Adrenal gland (tissue), 12 donors: ENCODE measurements around the gene NUDT4B. TPM values are rescaled to one million over a fixed set of nuclear protein-coding genes. Genes with fewer than 3 reads are reported as not detected.
"Not testable (repeated sequence)": the region's sequence is repeated elsewhere in the genome, so short reads cannot be mapped to it uniquely, and the experiment has no call there.

Experiments
- DNase-seq, 7 donors: peaks; one replicate each; pipeline ENCODE4 v3.0.0-alpha.2; 2019 to 2020
- H3K27ac ChIP-seq, 5 donors: fragments of 200-600 bp; sonication (generic) in 4 of 5; 1 replicate in 3 of 5; 2 replicates in 2 of 5; pipeline versions ENCODE4 v1.5.1 to v1.8.0; 2016 to 2020; ENCODE audit warnings: mild to moderate bottlenecking in 1 of 5
- H3K27me3 ChIP-seq: fragments of 200-600 bp; 2 replicates; pipeline ENCODE4 v1.8.0; 2021
- H3K36me3 ChIP-seq, 2 donors: fragments of 200-600 bp; replicated peaks in 1 of 2; 1 replicate in 1 of 2; 2 replicates in 1 of 2; pipeline versions ENCODE4 v1.5.1 to v1.8.0; 2018 to 2022
- H3K4me1 ChIP-seq, 2 donors: fragments of 200-600 bp; replicated peaks in 1 of 2; 1 replicate in 1 of 2; 2 replicates in 1 of 2; pipeline versions ENCODE4 v1.5.1 to v1.8.0; 2018 to 2021
- H3K4me3 ChIP-seq, 4 donors: fragments of 200-600 bp; sonication (generic) in 3 of 4; one replicate each; pipeline ENCODE4 v1.5.1; 2016 to 2018
- H3K9me3 ChIP-seq, 3 donors: fragments of 200-600 bp; sonication (generic) in 1 of 3; replicated peaks in 1 of 3; 1 replicate in 2 of 3; 2 replicates in 1 of 3; pipeline versions ENCODE4 v1.5.1 to v1.8.0; 2016 to 2021
- WGBS, 4 donors: extraction: QIAGEN DNeasy Blood & Tissue Kit in 2 of 4; methylation state at CpG; one replicate each; pipeline versions ENCODE4 v1.1.5 to v1.1.7; 2013 to 2017; 5-methylcytosine and 5-hydroxymethylcytosine counted together
- intact Hi-C, 2 donors: fragments of 100-400 bp; cut with DNase I; formaldehyde crosslinking; loops; one replicate each; pipeline versions ENCODE4 v1.14.1 to v1.15.0; 2022 to 2023
- polyA plus RNA-seq, 3 donors: library from polyadenylated mRNA; stranded (reverse); fragments of 200-250 nt in 2 of 3; fragments of 350-450 nt in 1 of 3; fragmentation: Illumina TruSeq in 1 of 3; extraction: RNeasy Lipid Tissue Mini Kit (QIAGEN cat#74804) in 1 of 3; gene quantifications; one replicate each; pipeline ENCODE4 v1.2.3, GENCODE V29; 2013 to 2014
- total RNA-seq, 9 donors: library from RNA; depleted of rRNA in 4 of 9; stranded (reverse); fragments of >200 nt in 4 of 9; fragments of 120-200 nt in 1 of 9; fragmentation: NEBNext Ultra II Directional in 1 of 9; extraction: Animal tissue kit (Norgen Biotek cat#: 25700) in 1 of 9; gene quantifications; one replicate each; pipeline versions ENCODE4 v1.1.0 to v1.2.4, GENCODE V29; 2013 to 2023
- donor health status: healthy with polysubstance abuse.
- donor health status: Bipolar disorder and iron deficiency.
- donor health status: DM: yes; HTN: yes; CAD: no.
- donor health status: DM: no; HTN: no; CAD: no.
- donor health status: DM: no; HTN: no; CAD: no.
- donor health status: DM: yes; HTN: yes; CAD: no.

The NUDT4B gene
- total and polyA plus RNA-seq, 12 donors: 0.13 to 107 (median 21.7) TPM; not detected in 4

- H3K4me3 ChIP-seq, H3K36me3 ChIP-seq, DNase-seq, H3K27ac ChIP-seq, intact Hi-C loops, H3K27me3 ChIP-seq, H3K4me1 ChIP-seq, H3K9me3 ChIP-seq: not testable (repeated sequence)
- WGBS, 4 donors: no CpG with 5 or more reads among the region's 1 CpG
Observed at GRCh38 chr1:148716966-148717520, 31.5 kb upstream of the NUDT4B start.

DNA sequence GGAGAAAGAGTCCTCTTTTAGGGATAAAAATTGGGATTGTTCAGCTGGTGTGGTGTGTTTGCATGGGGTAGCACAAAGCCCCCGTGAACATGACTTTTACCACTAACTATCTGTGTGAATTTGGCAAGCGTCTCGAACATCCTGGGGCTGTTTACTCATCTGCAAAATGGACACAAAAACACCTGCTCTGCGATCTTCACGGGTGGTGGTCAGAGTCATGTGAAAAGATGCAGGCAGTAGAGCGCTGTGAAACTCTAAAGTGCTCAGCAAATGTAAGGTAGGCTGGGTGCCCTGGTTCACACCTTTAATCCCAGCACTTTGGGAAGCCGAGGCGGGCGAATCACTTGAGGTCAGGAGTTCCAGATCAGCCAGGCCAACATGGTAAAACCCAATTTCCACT lies 27.7 kb upstream of the NUDT4B start:
- H3K27me3 ChIP-seq, H3K4me1 ChIP-seq, DNase-seq, H3K27ac ChIP-seq, H3K4me3 ChIP-seq, H3K9me3 ChIP-seq, H3K36me3 ChIP-seq, intact Hi-C loops: not testable (repeated sequence)
- WGBS, 4 donors: no CpG with 5 or more reads among the region's 9 CpGs

DNA sequence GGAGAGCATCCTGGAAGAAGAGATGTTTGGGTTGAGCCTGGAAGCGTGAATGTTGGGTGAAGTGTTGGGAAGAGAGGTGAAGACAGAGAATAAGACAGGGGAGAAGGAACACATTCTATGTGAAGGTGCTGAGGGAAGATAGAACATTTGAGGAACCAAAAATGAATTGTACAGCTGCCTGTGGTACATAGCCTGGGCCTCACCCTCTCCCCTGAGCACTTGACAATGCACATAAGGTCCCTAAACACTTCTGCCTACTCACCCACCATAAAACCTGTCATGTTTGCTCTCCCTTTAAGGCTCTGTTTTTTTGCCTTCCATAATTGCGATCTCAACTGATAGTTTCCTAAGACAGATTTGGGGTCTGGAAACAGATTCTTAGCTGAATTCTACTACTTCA lies 25.8 kb upstream of the NUDT4B start:
- H3K27ac ChIP-seq, H3K4me3 ChIP-seq, H3K4me1 ChIP-seq, H3K27me3 ChIP-seq, intact Hi-C loops, H3K9me3 ChIP-seq, H3K36me3 ChIP-seq, DNase-seq: not testable (repeated sequence)
- WGBS, 4 donors: no CpG with 5 or more reads among the region's 2 CpGs

- H3K27me3 ChIP-seq, H3K36me3 ChIP-seq, H3K4me1 ChIP-seq, H3K4me3 ChIP-seq, H3K9me3 ChIP-seq, intact Hi-C loops, H3K27ac ChIP-seq, DNase-seq: not testable (repeated sequence)
- no CpG with 5 or more reads among the region's 3 CpGs for WGBS, 4 donors
Observed at GRCh38 chr1:148723515-148723914, 25.1 kb upstream of the NUDT4B start.

- WGBS, 4 donors: no CpG with 5 or more reads among the region's 3 CpGs
- H3K4me1 ChIP-seq, intact Hi-C loops, H3K27ac ChIP-seq, DNase-seq, H3K36me3 ChIP-seq, H3K27me3 ChIP-seq, H3K4me3 ChIP-seq, H3K9me3 ChIP-seq: not testable (repeated sequence)
Observed at GRCh38 chr1:148724872-148725271, 23.7 kb upstream of the NUDT4B start.

GRCh38 chr1:148727862-148728261 lies 20.7 kb upstream of the NUDT4B start:
- H3K4me1 ChIP-seq, intact Hi-C loops, H3K4me3 ChIP-seq, H3K27ac ChIP-seq, H3K9me3 ChIP-seq, H3K36me3 ChIP-seq, H3K27me3 ChIP-seq, DNase-seq: not testable (repeated sequence)
- no CpG with 5 or more reads among the region's 2 CpGs for WGBS, 4 donors

DNA sequence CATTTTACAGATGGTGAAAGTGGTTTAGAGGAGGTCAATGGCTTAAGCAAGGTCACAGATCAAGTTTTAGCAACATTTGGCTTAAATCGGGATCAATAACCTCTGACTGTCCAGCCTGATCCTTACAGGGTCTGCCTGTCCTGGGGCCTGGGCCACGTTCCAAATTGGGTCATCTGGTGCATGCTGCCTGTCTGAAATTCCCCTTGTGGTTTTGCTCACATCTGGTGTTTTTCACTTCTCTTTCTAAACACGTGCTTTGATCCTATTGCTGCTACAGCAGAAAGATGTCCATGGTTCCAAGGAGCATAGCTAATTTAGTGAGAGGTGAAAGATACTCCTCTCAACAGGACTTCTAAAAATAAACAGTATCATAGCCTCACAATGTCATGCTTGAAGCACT lies 19.4 kb upstream of the NUDT4B start:
- H3K9me3 ChIP-seq, intact Hi-C loops, H3K36me3 ChIP-seq, H3K4me3 ChIP-seq, H3K4me1 ChIP-seq, H3K27ac ChIP-seq, H3K27me3 ChIP-seq, DNase-seq: not testable (repeated sequence)
- no CpG with 5 or more reads among the region's 3 CpGs for WGBS, 4 donors

DNA sequence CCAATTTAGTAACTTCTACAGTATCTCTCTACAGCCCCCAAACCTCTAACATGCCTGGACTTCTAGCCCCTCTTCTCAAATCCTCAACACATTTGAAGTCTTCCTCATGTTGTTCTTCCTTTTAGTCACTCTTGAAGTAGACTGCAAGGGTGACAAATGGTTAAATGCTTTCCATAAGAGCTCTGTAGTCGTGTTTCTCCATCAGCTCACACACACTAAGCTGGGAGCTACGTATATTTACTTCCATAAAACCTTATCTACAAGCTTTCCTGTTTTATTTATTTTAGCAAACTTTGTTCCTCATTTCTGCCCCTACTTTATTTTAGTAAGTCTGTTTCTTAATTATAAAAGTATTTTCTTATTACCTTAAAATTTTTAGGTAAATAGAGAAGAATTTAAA lies 19.0 kb upstream of the NUDT4B start:
- no CpG with 5 or more reads among the region's 2 CpGs for WGBS, 4 donors

GRCh38 chr1:148732277-148732676 lies 16.3 kb upstream of the NUDT4B start:
- H3K4me3 ChIP-seq, H3K4me1 ChIP-seq, H3K27ac ChIP-seq, H3K27me3 ChIP-seq, H3K9me3 ChIP-seq, DNase-seq, H3K36me3 ChIP-seq, intact Hi-C loops: not testable (repeated sequence)
- no CpG with 5 or more reads among the region's 4 CpGs for WGBS, 4 donors

More for the DNA sequence above, 19.0 kb upstream of the NUDT4B start:
- DNase-seq, H3K4me1 ChIP-seq, H3K27ac ChIP-seq, H3K36me3 ChIP-seq, intact Hi-C loops, H3K9me3 ChIP-seq, H3K4me3 ChIP-seq, H3K27me3 ChIP-seq: not testable (repeated sequence)

DNA sequence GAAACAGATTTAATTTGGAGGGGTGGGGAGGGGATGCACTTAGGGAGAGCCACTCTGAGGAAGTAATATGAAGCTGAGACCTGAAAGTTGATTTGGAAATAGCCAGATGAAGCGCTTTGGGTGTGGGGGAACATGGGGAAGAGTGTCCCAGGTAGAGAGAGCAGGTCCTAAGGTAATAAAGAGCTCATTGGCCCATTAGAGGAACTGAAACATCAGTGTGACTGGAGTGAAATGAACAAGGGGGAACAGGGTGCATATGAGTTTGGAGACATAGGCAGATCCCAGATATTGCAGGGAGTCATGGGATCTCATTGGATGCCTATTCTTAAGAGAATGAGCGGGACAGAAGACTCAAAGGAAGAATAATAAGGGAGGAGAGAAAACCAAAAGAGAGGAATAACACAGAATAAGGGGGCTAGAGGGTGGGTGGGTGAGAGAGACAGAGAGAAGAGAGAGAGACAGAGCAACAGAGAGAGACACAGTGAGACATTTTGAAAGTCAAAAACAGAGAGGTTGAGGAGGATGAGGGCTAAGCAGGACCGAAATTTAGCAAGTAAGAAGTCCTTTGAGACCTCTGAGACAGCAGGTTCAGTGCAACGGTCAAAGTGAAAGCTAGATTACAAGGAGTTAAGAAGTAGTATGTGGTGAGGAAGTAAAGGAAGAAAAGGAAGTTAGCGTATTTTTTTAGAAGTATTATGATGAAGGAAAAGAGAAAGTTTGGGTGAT lies 14.8 kb upstream of the NUDT4B start:
- H3K27me3 ChIP-seq, H3K4me3 ChIP-seq, H3K4me1 ChIP-seq, H3K9me3 ChIP-seq, H3K27ac ChIP-seq, intact Hi-C loops, H3K36me3 ChIP-seq, DNase-seq: not testable (repeated sequence)
- WGBS, 4 donors: no CpG with 5 or more reads among the region's 5 CpGs

DNA sequence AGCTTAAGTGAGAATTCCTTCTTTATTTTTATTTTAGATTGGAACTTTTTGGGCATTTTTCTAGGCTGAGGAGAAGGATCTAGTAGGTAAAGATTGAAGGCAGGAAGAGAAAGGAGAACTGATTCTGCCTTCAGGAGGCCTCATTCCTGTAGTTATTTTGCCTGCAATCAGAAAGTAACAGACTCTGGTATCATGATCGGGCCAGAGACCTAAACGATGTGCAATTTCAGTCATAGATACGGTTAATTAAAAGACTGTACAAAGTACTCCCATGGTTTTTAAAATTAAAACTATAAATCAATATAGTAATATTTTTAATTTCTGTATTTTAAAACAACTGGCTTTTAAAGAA lies 14.3 kb upstream of the NUDT4B start:
- H3K4me1 ChIP-seq, DNase-seq, H3K36me3 ChIP-seq, H3K4me3 ChIP-seq, H3K9me3 ChIP-seq, H3K27me3 ChIP-seq, intact Hi-C loops, H3K27ac ChIP-seq: not testable (repeated sequence)
- no CpG with 5 or more reads among the region's 3 CpGs for whole genome bisulfite sequencing, 4 donors

GRCh38 chr1:148735538-148735937 lies 13.0 kb upstream of the NUDT4B start:
- H3K4me1 ChIP-seq, H3K27ac ChIP-seq, H3K9me3 ChIP-seq, DNase-seq, H3K27me3 ChIP-seq, intact Hi-C loops, H3K4me3 ChIP-seq, H3K36me3 ChIP-seq: not testable (repeated sequence)
- no CpG with 5 or more reads among the region's 1 CpG for WGBS, 4 donors
